ENCODE data around the gene LTB. TPM values are rescaled to one million over a fixed set of nuclear protein-coding genes. Genes with fewer than 3 reads are reported as not detected.

LTB gene
- total and polyA plus RNA-seq, 9 of the 15 experiments (the other 6 are each of a cell fraction or from before 2014, with no cell fraction given), result 0.07 to 0.51 TPM; not detected in 7

DNA sequence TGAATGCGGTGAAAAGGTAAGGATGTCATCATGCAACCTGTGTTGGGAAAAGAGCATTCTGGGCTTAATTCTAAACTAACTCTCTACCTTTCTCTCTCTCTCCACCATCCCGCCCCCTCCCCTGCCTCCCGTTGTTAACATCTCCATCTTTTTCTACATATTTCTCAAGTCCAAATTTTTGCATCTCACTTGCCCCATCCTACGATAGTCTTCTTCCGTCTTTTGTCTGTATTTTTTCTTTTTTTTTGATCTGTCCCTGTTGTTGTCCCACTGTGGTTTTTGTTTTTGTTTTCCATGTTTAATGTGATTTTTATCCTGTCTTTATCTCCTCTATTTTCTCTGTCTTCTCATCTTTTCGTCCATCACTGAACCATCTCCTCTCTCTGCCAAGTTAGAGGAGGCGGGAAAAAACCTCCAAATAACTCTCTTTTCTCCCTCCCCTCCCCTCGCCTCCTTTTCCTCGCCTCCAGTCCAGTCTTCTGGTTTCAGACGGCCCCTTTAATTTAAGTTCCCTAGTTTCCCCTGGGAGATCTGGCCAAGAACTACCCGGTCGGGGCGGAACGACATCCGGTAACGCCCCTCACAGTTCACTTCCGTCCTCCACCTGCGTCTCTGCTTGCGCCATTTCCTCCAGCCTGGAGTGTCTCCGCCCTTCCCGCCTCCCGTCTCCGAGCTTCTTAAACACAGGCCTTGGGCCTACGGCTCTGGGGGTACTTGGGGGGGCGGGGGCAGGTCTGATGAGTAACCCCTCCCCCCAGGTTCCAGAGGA is 35.1 kb downstream of the LTB start, which contains the start of gene NFKBIL1 (continued):
- TF ChIP-seq, protein P1, sequence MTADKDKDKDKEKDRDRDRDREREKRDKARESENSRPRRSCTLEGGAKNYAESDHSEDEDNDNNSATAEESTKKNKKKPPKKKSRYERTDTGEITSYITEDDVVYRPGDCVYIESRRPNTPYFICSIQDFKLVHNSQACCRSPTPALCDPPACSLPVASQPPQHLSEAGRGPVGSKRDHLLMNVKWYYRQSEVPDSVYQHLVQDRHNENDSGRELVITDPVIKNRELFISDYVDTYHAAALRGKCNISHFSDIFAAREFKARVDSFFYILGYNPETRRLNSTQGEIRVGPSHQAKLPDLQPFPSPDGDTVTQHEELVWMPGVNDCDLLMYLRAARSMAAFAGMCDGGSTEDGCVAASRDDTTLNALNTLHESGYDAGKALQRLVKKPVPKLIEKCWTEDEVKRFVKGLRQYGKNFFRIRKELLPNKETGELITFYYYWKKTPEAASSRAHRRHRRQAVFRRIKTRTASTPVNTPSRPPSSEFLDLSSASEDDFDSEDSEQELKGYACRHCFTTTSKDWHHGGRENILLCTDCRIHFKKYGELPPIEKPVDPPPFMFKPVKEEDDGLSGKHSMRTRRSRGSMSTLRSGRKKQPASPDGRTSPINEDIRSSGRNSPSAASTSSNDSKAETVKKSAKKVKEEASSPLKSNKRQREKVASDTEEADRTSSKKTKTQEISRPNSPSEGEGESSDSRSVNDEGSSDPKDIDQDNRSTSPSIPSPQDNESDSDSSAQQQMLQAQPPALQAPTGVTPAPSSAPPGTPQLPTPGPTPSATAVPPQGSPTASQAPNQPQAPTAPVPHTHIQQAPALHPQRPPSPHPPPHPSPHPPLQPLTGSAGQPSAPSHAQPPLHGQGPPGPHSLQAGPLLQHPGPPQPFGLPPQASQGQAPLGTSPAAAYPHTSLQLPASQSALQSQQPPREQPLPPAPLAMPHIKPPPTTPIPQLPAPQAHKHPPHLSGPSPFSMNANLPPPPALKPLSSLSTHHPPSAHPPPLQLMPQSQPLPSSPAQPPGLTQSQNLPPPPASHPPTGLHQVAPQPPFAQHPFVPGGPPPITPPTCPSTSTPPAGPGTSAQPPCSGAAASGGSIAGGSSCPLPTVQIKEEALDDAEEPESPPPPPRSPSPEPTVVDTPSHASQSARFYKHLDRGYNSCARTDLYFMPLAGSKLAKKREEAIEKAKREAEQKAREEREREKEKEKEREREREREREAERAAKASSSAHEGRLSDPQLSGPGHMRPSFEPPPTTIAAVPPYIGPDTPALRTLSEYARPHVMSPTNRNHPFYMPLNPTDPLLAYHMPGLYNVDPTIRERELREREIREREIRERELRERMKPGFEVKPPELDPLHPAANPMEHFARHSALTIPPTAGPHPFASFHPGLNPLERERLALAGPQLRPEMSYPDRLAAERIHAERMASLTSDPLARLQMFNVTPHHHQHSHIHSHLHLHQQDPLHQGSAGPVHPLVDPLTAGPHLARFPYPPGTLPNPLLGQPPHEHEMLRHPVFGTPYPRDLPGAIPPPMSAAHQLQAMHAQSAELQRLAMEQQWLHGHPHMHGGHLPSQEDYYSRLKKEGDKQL (CRISPR knock-in tag; IDR thresholded peaks at IDR 0.05; ENCODE audit: borderline replicate concordance), result no peak
- TF ChIP-seq, protein P2, sequence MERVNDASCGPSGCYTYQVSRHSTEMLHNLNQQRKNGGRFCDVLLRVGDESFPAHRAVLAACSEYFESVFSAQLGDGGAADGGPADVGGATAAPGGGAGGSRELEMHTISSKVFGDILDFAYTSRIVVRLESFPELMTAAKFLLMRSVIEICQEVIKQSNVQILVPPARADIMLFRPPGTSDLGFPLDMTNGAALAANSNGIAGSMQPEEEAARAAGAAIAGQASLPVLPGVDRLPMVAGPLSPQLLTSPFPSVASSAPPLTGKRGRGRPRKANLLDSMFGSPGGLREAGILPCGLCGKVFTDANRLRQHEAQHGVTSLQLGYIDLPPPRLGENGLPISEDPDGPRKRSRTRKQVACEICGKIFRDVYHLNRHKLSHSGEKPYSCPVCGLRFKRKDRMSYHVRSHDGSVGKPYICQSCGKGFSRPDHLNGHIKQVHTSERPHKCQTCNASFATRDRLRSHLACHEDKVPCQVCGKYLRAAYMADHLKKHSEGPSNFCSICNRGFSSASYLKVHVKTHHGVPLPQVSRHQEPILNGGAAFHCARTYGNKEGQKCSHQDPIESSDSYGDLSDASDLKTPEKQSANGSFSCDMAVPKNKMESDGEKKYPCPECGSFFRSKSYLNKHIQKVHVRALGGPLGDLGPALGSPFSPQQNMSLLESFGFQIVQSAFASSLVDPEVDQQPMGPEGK (CRISPR knock-in tag; IDR thresholded peaks at IDR 0.05; ENCODE audit: borderline replicate concordance), result no peak
- TF ChIP-seq, protein P3, sequence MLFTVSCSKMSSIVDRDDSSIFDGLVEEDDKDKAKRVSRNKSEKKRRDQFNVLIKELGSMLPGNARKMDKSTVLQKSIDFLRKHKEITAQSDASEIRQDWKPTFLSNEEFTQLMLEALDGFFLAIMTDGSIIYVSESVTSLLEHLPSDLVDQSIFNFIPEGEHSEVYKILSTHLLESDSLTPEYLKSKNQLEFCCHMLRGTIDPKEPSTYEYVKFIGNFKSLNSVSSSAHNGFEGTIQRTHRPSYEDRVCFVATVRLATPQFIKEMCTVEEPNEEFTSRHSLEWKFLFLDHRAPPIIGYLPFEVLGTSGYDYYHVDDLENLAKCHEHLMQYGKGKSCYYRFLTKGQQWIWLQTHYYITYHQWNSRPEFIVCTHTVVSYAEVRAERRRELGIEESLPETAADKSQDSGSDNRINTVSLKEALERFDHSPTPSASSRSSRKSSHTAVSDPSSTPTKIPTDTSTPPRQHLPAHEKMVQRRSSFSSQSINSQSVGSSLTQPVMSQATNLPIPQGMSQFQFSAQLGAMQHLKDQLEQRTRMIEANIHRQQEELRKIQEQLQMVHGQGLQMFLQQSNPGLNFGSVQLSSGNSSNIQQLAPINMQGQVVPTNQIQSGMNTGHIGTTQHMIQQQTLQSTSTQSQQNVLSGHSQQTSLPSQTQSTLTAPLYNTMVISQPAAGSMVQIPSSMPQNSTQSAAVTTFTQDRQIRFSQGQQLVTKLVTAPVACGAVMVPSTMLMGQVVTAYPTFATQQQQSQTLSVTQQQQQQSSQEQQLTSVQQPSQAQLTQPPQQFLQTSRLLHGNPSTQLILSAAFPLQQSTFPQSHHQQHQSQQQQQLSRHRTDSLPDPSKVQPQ (CRISPR knock-in tag; IDR thresholded peaks at IDR 0.05; ENCODE audit: borderline replicate concordance), result no peak
- no peak for TF ChIP-seq SETDB1 (IDR thresholded peaks at IDR 0.05; ENCODE audit: low read length)
- TF ChIP-seq, protein P4, sequence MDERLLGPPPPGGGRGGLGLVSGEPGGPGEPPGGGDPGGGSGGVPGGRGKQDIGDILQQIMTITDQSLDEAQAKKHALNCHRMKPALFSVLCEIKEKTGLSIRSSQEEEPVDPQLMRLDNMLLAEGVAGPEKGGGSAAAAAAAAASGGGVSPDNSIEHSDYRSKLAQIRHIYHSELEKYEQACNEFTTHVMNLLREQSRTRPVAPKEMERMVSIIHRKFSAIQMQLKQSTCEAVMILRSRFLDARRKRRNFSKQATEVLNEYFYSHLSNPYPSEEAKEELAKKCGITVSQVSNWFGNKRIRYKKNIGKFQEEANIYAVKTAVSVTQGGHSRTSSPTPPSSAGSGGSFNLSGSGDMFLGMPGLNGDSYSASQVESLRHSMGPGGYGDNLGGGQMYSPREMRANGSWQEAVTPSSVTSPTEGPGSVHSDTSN (CRISPR knock-in tag; IDR thresholded peaks at IDR 0.05; ENCODE audit: low read depth), result no peak
- TF ChIP-seq, protein P4 (tag; conservative IDR thresholded peaks at IDR 0.05; ENCODE audit: low read depth), result no peak
- TF ChIP-seq HEY1 (CRISPR knock-in tag; IDR thresholded peaks at IDR 0.05; ENCODE audit: borderline replicate concordance), result no peak
- TF ChIP-seq, protein P5, sequence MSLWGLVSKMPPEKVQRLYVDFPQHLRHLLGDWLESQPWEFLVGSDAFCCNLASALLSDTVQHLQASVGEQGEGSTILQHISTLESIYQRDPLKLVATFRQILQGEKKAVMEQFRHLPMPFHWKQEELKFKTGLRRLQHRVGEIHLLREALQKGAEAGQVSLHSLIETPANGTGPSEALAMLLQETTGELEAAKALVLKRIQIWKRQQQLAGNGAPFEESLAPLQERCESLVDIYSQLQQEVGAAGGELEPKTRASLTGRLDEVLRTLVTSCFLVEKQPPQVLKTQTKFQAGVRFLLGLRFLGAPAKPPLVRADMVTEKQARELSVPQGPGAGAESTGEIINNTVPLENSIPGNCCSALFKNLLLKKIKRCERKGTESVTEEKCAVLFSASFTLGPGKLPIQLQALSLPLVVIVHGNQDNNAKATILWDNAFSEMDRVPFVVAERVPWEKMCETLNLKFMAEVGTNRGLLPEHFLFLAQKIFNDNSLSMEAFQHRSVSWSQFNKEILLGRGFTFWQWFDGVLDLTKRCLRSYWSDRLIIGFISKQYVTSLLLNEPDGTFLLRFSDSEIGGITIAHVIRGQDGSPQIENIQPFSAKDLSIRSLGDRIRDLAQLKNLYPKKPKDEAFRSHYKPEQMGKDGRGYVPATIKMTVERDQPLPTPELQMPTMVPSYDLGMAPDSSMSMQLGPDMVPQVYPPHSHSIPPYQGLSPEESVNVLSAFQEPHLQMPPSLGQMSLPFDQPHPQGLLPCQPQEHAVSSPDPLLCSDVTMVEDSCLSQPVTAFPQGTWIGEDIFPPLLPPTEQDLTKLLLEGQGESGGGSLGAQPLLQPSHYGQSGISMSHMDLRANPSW (CRISPR knock-in tag; IDR thresholded peaks at IDR 0.05), result 0 out of 2 replicates have a peak, but pooled peaks have one; percentile 17
- peak; percentile 92; the same call in 1 of the 2 replicates for TF ChIP-seq ZC3H11A (IDR thresholded peaks at IDR 0.05; ENCODE audit: low read depth, low read length)

Data from K562 (cell line).